Neural cell (in vitro differentiated cells): ENCODE results near the gene S100A5. TPM values are rescaled to one million over a fixed set of nuclear protein-coding genes. Genes with fewer than 3 reads are reported as not detected.

Experiments used
- H2AFZ ChIP-seq: fragments of 200-600, 300-800 bp; sonication (generic), shearing (Covaris generic); 2 replicates; pipeline ENCODE4 v1.6.0; 2014; ENCODE audit warnings: low read depth, mild to moderate bottlenecking, antibody characterized with exemption, low read length, moderate library complexity
- H3F3A ChIP-seq: fragments of 200-600 bp; shearing (Covaris generic); 2 replicates; pipeline ENCODE4 v1.6.1; 2016; ENCODE audit warnings: mild to moderate bottlenecking, moderate library complexity, mixed read lengths, antibody characterized with exemption, low read length; ENCODE audit not compliant: insufficient read depth, poor library complexity, severe bottlenecking
- H3K27ac ChIP-seq: fragments of 200-600, 300-800 bp; sonication (generic), shearing (Covaris generic); 2 replicates; pipeline ENCODE4 v1.5.1; 2014; ENCODE audit warnings: mild to moderate bottlenecking, low read length, moderate library complexity
- H3K27me3 ChIP-seq: fragments of 300-800, 200-600 bp; sonication (generic), shearing (Covaris generic); 2 replicates; pipeline ENCODE4 v1.6.0; 2014; ENCODE audit warnings: mild to moderate bottlenecking, low read depth, low read length, moderate library complexity; ENCODE audit not compliant: insufficient read depth
- H3K36me3 ChIP-seq: fragments of 300-800, 200-600 bp; sonication (generic), shearing (Covaris generic); 2 replicates; pipeline ENCODE4 v1.5.1; 2014; ENCODE audit warnings: mild to moderate bottlenecking, antibody characterized with exemption, low read length, moderate library complexity; ENCODE audit not compliant: insufficient read depth
- H3K4me2 ChIP-seq: fragments of 300-800, 200-600 bp; sonication (generic), shearing (Covaris generic); 2 replicates; pipeline ENCODE4 v1.6.0; 2014; ENCODE audit warnings: mild to moderate bottlenecking, low read length
- H3K4me3 ChIP-seq: fragments of 300-800, 200-600 bp; sonication (generic), shearing (Covaris generic); 2 replicates; pipeline ENCODE4 v1.5.1; 2014; ENCODE audit warnings: mild to moderate bottlenecking, low read length, moderate library complexity
- H3K79me2 ChIP-seq: fragments of 200-600 bp; shearing (Covaris generic); replicated peaks from 2 replicates; pipeline ENCODE4 v1.6.0; 2014; ENCODE audit warnings: mild to moderate bottlenecking, low read length, moderate library complexity; ENCODE audit not compliant: insufficient read depth
- H3K9ac ChIP-seq: fragments of 300-800, 200-600 bp; sonication (generic), shearing (Covaris generic); 2 replicates; pipeline ENCODE4 v1.6.1; 2016; ENCODE audit warnings: mild to moderate bottlenecking, low read length, mixed read lengths
- H3K9me2 ChIP-seq: fragments of 200-600 bp; shearing (Covaris generic); 2 replicates; pipeline ENCODE4 v1.6.1; 2016; ENCODE audit warnings: mild to moderate bottlenecking, low read length, mixed read lengths; ENCODE audit not compliant: insufficient read depth
- H3K9me3 ChIP-seq: fragments of 200-600, 300-800 bp; sonication (generic), shearing (Covaris generic); 2 replicates; pipeline ENCODE4 v1.6.1; 2016; ENCODE audit warnings: mild to moderate bottlenecking, mixed run types, low read length, moderate library complexity, mixed read lengths
- H4K20me1 ChIP-seq: fragments of 200-600 bp; shearing (Covaris generic); 2 replicates; pipeline ENCODE4 v1.6.1; 2016; ENCODE audit warnings: mild to moderate bottlenecking, mixed run types; ENCODE audit not compliant: insufficient read depth
- CTCF ChIP-seq: fragments of 450-650 bp; IDR thresholded peaks from 2 replicates; pipeline ENCODE4 v1.5.1; 2014; ENCODE audit warnings: antibody characterized with exemption, mild to moderate bottlenecking, moderate library complexity; ENCODE audit not compliant: poor library complexity, severe bottlenecking
- EP300 ChIP-seq: fragments of 450-650 bp; conservative IDR thresholded peaks from 2 replicates; pipeline ENCODE4 v1.6.1; 2014; ENCODE audit warnings: antibody characterized with exemption, mild to moderate bottlenecking, moderate library complexity; ENCODE audit not compliant: poor library complexity, severe bottlenecking
- EZH2 ChIP-seq: fragments of 200-600, 300-800 bp; shearing (Covaris generic), sonication (generic); IDR thresholded peaks from 2 replicates; pipeline ENCODE4 v1.6.1; 2014; ENCODE audit warnings: antibody characterized with exemption, low read length, borderline replicate concordance, mild to moderate bottlenecking; ENCODE audit not compliant: insufficient read depth, poor library complexity, severe bottlenecking
- MXI1 ChIP-seq: fragments of 450-650 bp; conservative IDR thresholded peaks from 2 replicates; pipeline ENCODE4 v1.6.1; 2014; ENCODE audit warnings: antibody characterized with exemption, mild to moderate bottlenecking; ENCODE audit not compliant: poor library complexity, severe bottlenecking
- POLR2AphosphoS5 ChIP-seq: IDR thresholded peaks from 2 replicates; pipeline ENCODE4 v1.6.1; 2012
- RAD21 ChIP-seq: fragments of 450-650 bp; conservative IDR thresholded peaks from 2 replicates; pipeline ENCODE4 v1.6.1; 2014; ENCODE audit warnings: antibody characterized with exemption, mild to moderate bottlenecking, moderate library complexity
- REST ChIP-seq: IDR thresholded peaks from 2 replicates; pipeline ENCODE4 v1.6.1; 2012; ENCODE audit warnings: borderline replicate concordance
- SMC3 ChIP-seq: fragments of 450-650 bp; conservative IDR thresholded peaks from 2 replicates; pipeline ENCODE4 v1.6.1; 2014; ENCODE audit warnings: antibody characterized with exemption, mild to moderate bottlenecking, moderate library complexity; ENCODE audit not compliant: poor library complexity
- TAF1 ChIP-seq: IDR thresholded peaks from 2 replicates; pipeline ENCODE4 v1.6.1; 2012; ENCODE audit warnings: low read depth
- polyA plus RNA-seq: library from polyadenylated mRNA; depleted of rRNA; stranded (reverse); fragments of >200 nt; gene quantifications from 2 replicates; pipeline ENCODE4 v1.2.3, GENCODE V29; 2014

The S100A5 gene
- polyA plus RNA-seq, 1 donor from 2014 or later: not detected

- H3K9me2 ChIP-seq: no peaks in the 10 kb centered on the region
- H3K4me3 ChIP-seq: no peak overlapping the region
- H3K79me2 ChIP-seq: no peaks in the 10 kb centered on the region
- H3K9ac ChIP-seq: no peak overlapping the region
- TF ChIP-seq RAD21 (no peak), EP300 (no peak), EZH2 (no peak), TAF1 (no peak), POLR2AphosphoS5 (no peak), REST (no peak), SMC3 (no peak), MXI1 (no peak), CTCF (no peak)
- H3F3A ChIP-seq: no peaks in the 10 kb centered on the region
- no peaks in the 10 kb centered on the region for H3K9me3 ChIP-seq
- H3K36me3 ChIP-seq: no peaks in the 10 kb centered on the region
- no peak overlapping the region for H3K27ac ChIP-seq
- H2AFZ ChIP-seq: no peak overlapping the region
- no peaks in the 10 kb centered on the region for H3K27me3 ChIP-seq
- no peak overlapping the region for H3K4me2 ChIP-seq
- H4K20me1 ChIP-seq: no peaks in the 10 kb centered on the region
Measured at GRCh38 chr1:153541641-153542590, 1.2 kb upstream of the S100A5 start.

- Histone ChIP-seq H3K4me2 (no peak overlapping the region), H3K27ac (no peak overlapping the region), H4K20me1 (no peaks in the 10 kb centered on the region), H3K9me3 (no peaks in the 10 kb centered on the region), H3K27me3 (peaks cover 5% of the 10 kb centered on the region), H3K79me2 (no peaks in the 10 kb centered on the region), H3F3A (no peaks in the 10 kb centered on the region), H3K36me3 (no peaks in the 10 kb centered on the region), H2AFZ (no peak overlapping the region), H3K9me2 (no peaks in the 10 kb centered on the region), H3K9ac (no peak overlapping the region), H3K4me3 (no peak overlapping the region)
- TF ChIP-seq EZH2 (no peak), SMC3 (no peak)
Measured at GRCh38 chr1:153539395-153540093, 1.2 kb downstream of the S100A5 start.
